WTC11 (cell line): ENCODE results near the gene TATDN2.

Experiments
- CTCF ChIP-seq: fragments of 200-600 bp; IDR thresholded peaks from 2 replicates; pipeline ENCODE4 v1.8.0; 2022; ENCODE audit warnings: antibody characterized with exemption
- JUN ChIP-seq: sonication (generic); formaldehyde crosslinking; IDR thresholded peaks from 2 replicates; pipeline ENCODE4 v1.8.0; 2023; ENCODE audit warnings: mild to moderate bottlenecking, missing genetic modification reagents
- SMAD4 ChIP-seq: sonication (generic); formaldehyde crosslinking; IDR thresholded peaks from 2 replicates; pipeline ENCODE4 v1.8.0; 2022; ENCODE audit warnings: mild to moderate bottlenecking, missing genetic modification reagents

GRCh38 chr3:10304905-10305304 lies 56.6 kb downstream of the TATDN2 start:
- no peak for TF ChIP-seq JUN
- TF ChIP-seq CTCF: no peak
- TF ChIP-seq SMAD4: no peak
